ENCODE measurements around the gene CXCL3. TPM values are rescaled to one million over a fixed set of nuclear protein-coding genes. Genes with fewer than 3 reads are reported as not detected.
A peak's percentile ranks its signal among the peaks of the same experiment; 100 is the strongest.

Gene CXCL3
- total RNA-seq, 2 experiments from 2014 or later, result not detected

DNA sequence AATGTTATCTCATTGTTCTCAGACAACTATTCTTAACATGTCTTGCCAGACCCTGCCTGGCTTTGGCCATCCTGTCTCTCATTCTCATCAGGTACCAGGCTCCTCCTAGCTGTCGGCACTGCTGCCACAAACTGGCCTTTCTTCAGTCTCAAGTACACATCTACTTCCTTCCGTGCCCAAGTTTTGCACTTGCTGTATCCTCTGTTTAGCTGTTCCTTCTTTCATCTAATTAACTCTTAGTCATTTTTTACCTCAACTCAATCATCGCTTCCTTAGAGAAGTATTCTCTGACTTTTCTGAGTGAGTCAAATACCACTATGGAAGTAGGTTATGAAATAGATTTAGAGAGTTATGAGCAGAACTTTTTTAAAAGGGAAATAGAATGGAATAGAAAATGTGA is 19.7 kb downstream of the CXCL3 start:
- CTCF ChIA-PET, result no interaction called here
- intact Hi-C loops (cut with micrococcal nuclease), result no loop called here
- H3K27me3 Mint-ChIP-seq, result no peaks in the 10 kb centered on the region
- peaks cover 15% of the 10 kb centered on the region for H3K4me1 Mint-ChIP-seq (ENCODE audit: low read depth)
- H3K36me3 Mint-ChIP-seq (ENCODE audit: low read depth), result no peaks in the 10 kb centered on the region
- H3K4me3 Mint-ChIP-seq, result no peak overlapping the region
- no peaks in the 10 kb centered on the region for H3K9me3 Mint-ChIP-seq
- TF ChIP-seq, protein P1, sequence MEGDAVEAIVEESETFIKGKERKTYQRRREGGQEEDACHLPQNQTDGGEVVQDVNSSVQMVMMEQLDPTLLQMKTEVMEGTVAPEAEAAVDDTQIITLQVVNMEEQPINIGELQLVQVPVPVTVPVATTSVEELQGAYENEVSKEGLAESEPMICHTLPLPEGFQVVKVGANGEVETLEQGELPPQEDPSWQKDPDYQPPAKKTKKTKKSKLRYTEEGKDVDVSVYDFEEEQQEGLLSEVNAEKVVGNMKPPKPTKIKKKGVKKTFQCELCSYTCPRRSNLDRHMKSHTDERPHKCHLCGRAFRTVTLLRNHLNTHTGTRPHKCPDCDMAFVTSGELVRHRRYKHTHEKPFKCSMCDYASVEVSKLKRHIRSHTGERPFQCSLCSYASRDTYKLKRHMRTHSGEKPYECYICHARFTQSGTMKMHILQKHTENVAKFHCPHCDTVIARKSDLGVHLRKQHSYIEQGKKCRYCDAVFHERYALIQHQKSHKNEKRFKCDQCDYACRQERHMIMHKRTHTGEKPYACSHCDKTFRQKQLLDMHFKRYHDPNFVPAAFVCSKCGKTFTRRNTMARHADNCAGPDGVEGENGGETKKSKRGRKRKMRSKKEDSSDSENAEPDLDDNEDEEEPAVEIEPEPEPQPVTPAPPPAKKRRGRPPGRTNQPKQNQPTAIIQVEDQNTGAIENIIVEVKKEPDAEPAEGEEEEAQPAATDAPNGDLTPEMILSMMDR (IDR thresholded peaks at IDR 0.05), result no peak
- H3K27ac Mint-ChIP-seq, result no peak overlapping the region
- POLR2A ChIA-PET, result no interaction called here
- DNase-seq (peak; percentile 14), ATAC-seq (peak; percentile 58)

DNA sequence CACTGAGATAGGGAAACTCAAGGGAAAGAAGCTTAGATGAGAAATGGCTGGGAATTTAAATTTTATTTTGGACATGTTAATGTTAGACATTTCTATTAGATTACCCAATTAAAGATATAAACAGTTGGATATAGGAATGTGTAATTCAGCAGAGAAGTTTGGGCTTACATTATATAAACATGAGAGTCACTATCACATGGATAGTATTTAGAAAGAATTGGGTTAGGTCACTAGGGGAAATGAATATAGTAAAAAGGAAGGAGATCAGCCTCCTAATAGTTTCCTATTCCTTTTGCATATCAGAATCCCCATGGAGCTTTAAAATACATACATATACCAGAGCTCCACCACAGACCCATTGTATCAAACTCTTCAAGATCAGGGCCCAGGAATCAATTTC is 20.4 kb downstream of the CXCL3 start:
- Mint-ChIP-seq H3K4me3 (no peak overlapping the region), H3K36me3 (ENCODE audit: low read depth) (no peaks in the 10 kb centered on the region), H3K27me3 (no peaks in the 10 kb centered on the region), H3K9me3 (no peaks in the 10 kb centered on the region), H3K27ac (no peak overlapping the region), H3K4me1 (ENCODE audit: low read depth) (peaks cover 15% of the 10 kb centered on the region)
- intact Hi-C loops (cut with micrococcal nuclease), result no loop called here
- CTCF ChIA-PET, result no interaction called here
- DNase-seq (no peak), ATAC-seq (no peak)
- TF ChIP-seq, protein P1 (IDR thresholded peaks at IDR 0.05), result no peak
- POLR2A ChIA-PET, result no interaction called here

DNA sequence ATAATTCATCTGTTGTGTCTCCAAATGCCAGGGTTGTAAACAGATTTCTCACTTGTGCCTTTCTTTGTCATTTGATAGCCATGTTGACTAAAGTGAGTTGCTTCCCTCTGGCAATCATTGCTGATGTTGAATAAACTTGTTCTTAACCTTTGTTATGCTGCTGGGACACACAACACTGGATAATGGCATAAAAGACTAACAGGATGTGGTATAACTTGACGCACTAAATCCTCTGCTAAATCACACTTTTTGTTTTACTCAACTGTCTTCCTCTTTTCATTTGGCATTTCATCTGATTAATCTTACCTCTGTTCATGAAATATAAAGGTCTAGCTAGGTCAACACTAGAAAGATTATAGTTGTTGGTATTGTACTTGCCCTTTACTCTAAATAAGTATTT is 22.4 kb downstream of the CXCL3 start:
- no peaks in the 10 kb centered on the region for H3K27me3 Mint-ChIP-seq
- TF ChIP-seq, protein P1 (IDR thresholded peaks at IDR 0.05), result no peak
- no peaks in the 10 kb centered on the region for H3K36me3 Mint-ChIP-seq (ENCODE audit: low read depth)
- peaks cover 15% of the 10 kb centered on the region for H3K4me1 Mint-ChIP-seq (ENCODE audit: low read depth)
- DNase-seq (no peak), ATAC-seq (peak; percentile 75)
- H3K9me3 Mint-ChIP-seq, result no peaks in the 10 kb centered on the region
- ChIA-PET CTCF (interaction anchor here (0.7 to 1.9 kb wide), 3 partner anchors 23 to 421 kb away, joined by 3 to 5 read pairs (median 3); partner anchors contain the start of genes CXCL2 and CXCL3), POLR2A (no interaction called here)
- intact Hi-C loops (cut with micrococcal nuclease), result no loop called here
- no peak overlapping the region for H3K4me3 Mint-ChIP-seq
- no peak overlapping the region for H3K27ac Mint-ChIP-seq

DNA sequence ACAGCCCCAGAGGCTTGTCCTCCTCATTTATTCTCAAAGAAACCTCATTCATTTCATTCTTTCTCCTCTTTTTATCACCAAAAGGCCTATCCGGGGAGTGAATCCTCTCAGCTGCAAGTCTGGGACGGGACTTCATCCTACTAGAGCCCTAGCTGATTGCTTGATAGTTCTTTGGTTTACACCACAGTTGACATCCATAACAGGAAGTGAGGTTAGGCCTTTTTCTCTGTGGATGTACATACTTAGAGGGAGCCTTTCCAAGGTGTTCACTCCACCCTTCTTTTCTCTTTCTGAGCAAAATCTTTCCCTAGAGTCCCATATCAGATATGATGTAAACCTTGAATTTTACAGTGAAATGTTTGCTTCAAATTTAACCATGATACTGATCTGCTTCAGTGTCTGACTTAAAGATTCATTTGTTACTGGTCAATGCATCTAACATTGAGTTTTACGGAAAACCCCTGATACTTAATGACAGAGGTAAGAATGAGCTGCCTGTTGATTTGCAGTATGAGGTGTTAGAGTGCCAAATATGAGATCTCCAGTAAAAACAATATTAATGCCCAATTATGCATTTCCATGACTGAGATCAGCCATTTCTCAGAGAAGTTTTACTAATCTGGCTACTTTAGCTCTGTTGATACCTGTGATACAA is 23.2 kb downstream of the CXCL3 start:
- TF ChIP-seq, protein P1 (IDR thresholded peaks at IDR 0.05), result no peak
- H3K27ac Mint-ChIP-seq, result peak overlapping the region; percentile 13
- peaks cover 15% of the 10 kb centered on the region for H3K4me1 Mint-ChIP-seq (ENCODE audit: low read depth)
- no peaks in the 10 kb centered on the region for H3K9me3 Mint-ChIP-seq
- no peak overlapping the region for H3K4me3 Mint-ChIP-seq
- ATAC-seq, result no peak
- no peaks in the 10 kb centered on the region for H3K27me3 Mint-ChIP-seq
- ChIA-PET POLR2A (no interaction called here), CTCF (interaction anchor here (1.9 kb wide), 1 partner anchor 84 kb away, joined by 5 read pairs; the partner anchor contains the start of gene CXCL2)
- no peak for DNase-seq
- intact Hi-C loops (cut with micrococcal nuclease), result no loop called here
- H3K36me3 Mint-ChIP-seq (ENCODE audit: low read depth), result no peaks in the 10 kb centered on the region

DNA sequence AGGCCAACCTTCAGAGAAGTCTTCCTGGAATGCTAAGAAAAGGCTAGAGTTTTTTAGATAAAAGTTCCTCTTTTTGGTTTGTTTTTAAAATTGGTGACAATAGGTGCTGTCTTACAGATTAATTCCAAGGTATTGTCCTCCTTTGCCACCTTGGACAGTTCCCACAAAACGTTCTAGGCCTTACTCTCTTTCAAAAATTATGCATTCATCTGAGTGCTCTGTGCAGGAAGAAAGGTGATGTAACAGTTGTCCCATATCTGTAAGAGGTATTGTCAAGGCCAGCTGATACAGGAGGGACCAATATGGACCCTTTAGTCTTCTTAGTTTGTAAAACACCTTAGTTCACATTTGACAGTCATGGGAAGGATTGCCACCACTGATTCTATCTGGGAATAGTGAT is 24.2 kb downstream of the CXCL3 start:
- H3K27ac Mint-ChIP-seq, result no peak overlapping the region
- H3K36me3 Mint-ChIP-seq (ENCODE audit: low read depth), result no peaks in the 10 kb centered on the region

More for the DNA sequence above, 24.2 kb downstream of the CXCL3 start:
- DNase-seq (no peak), ATAC-seq (no peak)
- Mint-ChIP-seq H3K27me3 (no peaks in the 10 kb centered on the region), H3K4me1 (ENCODE audit: low read depth) (peaks cover 15% of the 10 kb centered on the region), H3K4me3 (no peak overlapping the region), H3K9me3 (no peaks in the 10 kb centered on the region)
- ChIA-PET CTCF (no interaction called here), POLR2A (no interaction called here)
- TF ChIP-seq, protein P1 (IDR thresholded peaks at IDR 0.05), result no peak
- intact Hi-C loops (cut with micrococcal nuclease), result no loop called here
